BJ (cell line): ENCODE measurements around the gene RBM22. TPM values are rescaled to one million over a fixed set of nuclear protein-coding genes. Genes with fewer than 3 reads are reported as not detected.
"Not testable (repeated sequence)": the region's sequence is repeated elsewhere in the genome, so short reads cannot be mapped to it uniquely, and the experiment has no call there.

Experiments used
- CTCF ChIA-PET: fragments of 350-600 bp; formaldehyde crosslinking; extraction: SDS; loops from one replicate; lab custom pipeline; 2021; ENCODE audit warnings: antibody characterized with exemption, inconsistent platforms; lab: Yijun Ruan, JAX
- POLR2A ChIA-PET: fragments of 300-600 bp; sonication (Branson Sonifier 250); formaldehyde crosslinking; extraction: SDS; loops from one replicate; lab custom pipeline; 2021; ENCODE audit warnings: antibody characterized with exemption; lab: Charles Lee
- DNase-seq: peaks from one replicate; pipeline ENCODE4 v3.0.0-alpha.2; 2011; ENCODE audit warnings: low read depth
- H3K27me3 ChIP-seq: 2 replicates; pipeline ENCODE4 v1.6.0; 2011; ENCODE audit warnings: low read length; ENCODE audit not compliant: control insufficient read depth, insufficient read depth
- H3K36me3 ChIP-seq: 2 replicates; pipeline ENCODE4 v1.5.1; 2011; ENCODE audit warnings: low read length; ENCODE audit not compliant: control insufficient read depth, insufficient read depth
- H3K4me3 ChIP-seq: 2 replicates; pipeline ENCODE4 v1.5.1; 2011; ENCODE audit warnings: low read depth, mild to moderate bottlenecking, control low read depth, low read length
- polyA minus RNA-seq: library from RNA; depleted of rRNA, polyadenylated mRNA; stranded (reverse); fragments of >200 nt; gene quantifications from 2 replicates; pipeline ENCODE4 v1.2.3, GENCODE V29; 2011; rRNA and poly(A)+ RNA removed
- polyA plus RNA-seq: library from polyadenylated mRNA; depleted of rRNA; stranded (reverse); fragments of >200 nt; gene quantifications from 2 replicates; pipeline ENCODE4 v1.2.3, GENCODE V29; 2011; rRNA removed
- TF ChIP-seq, protein P1 (sequence below): IDR thresholded peaks from 2 replicates; pipeline ENCODE4 v1.5.1; 2011; ENCODE audit warnings: low read depth, mild to moderate bottlenecking, control low read depth, inconsistent platforms, low read length, moderate library complexity; ENCODE audit not compliant: insufficient read depth

RBM22 gene
- polyA plus RNA-seq = 31.4 and 45.2 TPM in 2 replicates
- polyA minus RNA-seq = 12.7 and 21.5 TPM in 2 replicates

DNA sequence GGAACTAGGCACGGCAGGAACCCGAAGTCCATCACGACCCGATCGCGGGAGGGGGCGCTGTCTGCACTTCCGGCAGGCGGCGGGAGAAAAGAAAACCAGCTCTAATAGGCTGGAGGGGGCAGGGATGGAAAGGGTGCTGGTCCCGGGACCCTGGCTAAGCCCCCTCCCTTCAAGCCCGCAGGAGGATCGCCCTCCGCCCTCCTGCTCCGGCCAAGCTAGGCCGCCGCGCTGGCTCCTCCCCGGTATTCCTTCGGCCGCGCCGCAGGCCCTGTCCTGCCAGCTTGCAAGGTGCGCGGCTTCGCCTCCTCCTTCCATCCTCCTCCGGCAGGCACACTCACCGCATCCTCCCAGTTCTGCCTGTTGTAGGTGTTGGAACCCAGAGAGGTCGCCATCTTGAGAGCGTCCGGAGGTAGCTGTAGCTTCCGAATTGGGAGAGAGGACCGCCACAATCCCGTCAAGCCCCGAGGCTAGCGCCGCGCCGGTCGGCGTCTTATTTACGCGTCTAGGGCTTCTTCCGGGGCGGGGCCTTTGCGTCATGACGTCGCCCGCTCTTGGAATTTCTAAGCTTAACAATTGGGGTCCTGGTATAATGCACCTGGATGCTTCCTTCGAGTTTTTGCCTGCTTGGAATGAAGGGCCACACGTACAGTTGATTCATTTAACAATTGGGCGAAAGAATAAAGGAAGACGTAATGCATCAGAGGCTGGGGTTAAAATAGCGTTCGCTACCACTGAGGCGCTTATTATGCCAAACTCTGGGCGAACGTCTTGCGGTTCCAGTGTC, at the start of gene RBM22:
Gene RBM22 (minus strand): TSS at position 469 of the 784 bp plus-strand sequence. CDS start 77 bp downstream, at position 392.
- CTCF ChIA-PET = interaction anchor here (0.7 to 3.0 kb wide), 26 partner anchors 11 to 253 kb away, joined by 3 to 24 read pairs (median 4); no protein-coding TSS in a partner anchor
- H3K36me3 ChIP-seq = peaks cover 4% of the 10 kb centered on the region
- no peaks in the 10 kb centered on the region for H3K27me3 ChIP-seq
- TF ChIP-seq, protein P1, sequence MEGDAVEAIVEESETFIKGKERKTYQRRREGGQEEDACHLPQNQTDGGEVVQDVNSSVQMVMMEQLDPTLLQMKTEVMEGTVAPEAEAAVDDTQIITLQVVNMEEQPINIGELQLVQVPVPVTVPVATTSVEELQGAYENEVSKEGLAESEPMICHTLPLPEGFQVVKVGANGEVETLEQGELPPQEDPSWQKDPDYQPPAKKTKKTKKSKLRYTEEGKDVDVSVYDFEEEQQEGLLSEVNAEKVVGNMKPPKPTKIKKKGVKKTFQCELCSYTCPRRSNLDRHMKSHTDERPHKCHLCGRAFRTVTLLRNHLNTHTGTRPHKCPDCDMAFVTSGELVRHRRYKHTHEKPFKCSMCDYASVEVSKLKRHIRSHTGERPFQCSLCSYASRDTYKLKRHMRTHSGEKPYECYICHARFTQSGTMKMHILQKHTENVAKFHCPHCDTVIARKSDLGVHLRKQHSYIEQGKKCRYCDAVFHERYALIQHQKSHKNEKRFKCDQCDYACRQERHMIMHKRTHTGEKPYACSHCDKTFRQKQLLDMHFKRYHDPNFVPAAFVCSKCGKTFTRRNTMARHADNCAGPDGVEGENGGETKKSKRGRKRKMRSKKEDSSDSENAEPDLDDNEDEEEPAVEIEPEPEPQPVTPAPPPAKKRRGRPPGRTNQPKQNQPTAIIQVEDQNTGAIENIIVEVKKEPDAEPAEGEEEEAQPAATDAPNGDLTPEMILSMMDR = peak; percentile 76
- H3K4me3 ChIP-seq = peak within 1 kb of the TSS; percentile 83
- DNase-seq = peak; percentile 48
- POLR2A ChIA-PET = interaction anchor here (0.7 to 1.0 kb wide), 2 partner anchors 58 to 83 kb away, joined by 3 to 5 read pairs; partner anchors contain the start of gene DCTN4

DNA sequence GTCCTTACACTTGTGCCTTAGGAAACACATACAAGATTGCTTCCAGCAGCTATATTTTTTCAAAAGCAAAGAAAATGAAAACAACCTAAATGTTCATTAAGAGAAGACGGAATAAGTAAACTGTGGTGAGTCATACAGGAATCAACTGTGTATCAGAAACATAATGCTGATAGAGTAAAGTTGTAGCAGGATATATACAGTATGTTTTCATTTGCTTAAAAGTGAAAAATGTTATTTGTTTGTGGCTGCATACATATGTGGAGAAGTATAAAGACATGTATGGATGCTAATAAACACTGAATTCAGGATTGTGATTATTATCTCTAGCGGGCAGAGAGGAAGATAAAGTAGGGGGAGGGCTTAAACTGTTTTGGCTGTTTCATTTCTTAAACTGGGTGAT, 49.6 kb upstream of the RBM22 start:
- POLR2A ChIA-PET = interaction anchor here (0.7 kb wide), 1 partner anchor 8 kb away, joined by 3 read pairs; the partner anchor contains the start of gene DCTN4
- H3K4me3 ChIP-seq = no peak overlapping the region
- 0 out of 2 replicates have a peak, but pooled peaks cover 1% of the 10 kb centered on the region for H3K36me3 ChIP-seq
- TF ChIP-seq, protein P1 = no peak
- CTCF ChIA-PET = interaction anchor here (0.5 to 2.3 kb wide), 4 partner anchors 9 to 410 kb away, joined by 3 to 7 read pairs (median 4); no protein-coding TSS in a partner anchor
- H3K27me3 ChIP-seq = no peaks in the 10 kb centered on the region
- DNase-seq = no peak

DNA sequence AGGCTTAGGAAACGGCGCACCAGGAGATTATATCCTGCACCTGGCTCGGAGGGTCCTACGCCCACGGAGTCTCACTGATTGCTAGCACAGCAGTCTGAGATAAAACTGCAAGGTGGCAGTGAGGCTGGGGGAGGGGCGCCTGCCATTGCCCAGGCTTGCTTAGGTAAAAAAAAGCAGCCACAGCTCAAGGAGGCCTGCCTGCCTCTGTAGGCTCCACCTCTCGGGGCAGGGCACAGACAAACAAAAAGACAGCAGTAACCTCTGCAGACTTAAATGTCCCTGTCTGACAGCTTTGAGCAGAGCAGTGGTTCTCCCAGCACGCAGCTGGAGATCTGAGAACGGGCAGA, 42.3 kb upstream of the RBM22 start:
- DNase-seq, CTCF ChIA-PET, H3K36me3 ChIP-seq, H3K27me3 ChIP-seq, POLR2A ChIA-PET, H3K4me3 ChIP-seq: not testable (repeated sequence)

DNA sequence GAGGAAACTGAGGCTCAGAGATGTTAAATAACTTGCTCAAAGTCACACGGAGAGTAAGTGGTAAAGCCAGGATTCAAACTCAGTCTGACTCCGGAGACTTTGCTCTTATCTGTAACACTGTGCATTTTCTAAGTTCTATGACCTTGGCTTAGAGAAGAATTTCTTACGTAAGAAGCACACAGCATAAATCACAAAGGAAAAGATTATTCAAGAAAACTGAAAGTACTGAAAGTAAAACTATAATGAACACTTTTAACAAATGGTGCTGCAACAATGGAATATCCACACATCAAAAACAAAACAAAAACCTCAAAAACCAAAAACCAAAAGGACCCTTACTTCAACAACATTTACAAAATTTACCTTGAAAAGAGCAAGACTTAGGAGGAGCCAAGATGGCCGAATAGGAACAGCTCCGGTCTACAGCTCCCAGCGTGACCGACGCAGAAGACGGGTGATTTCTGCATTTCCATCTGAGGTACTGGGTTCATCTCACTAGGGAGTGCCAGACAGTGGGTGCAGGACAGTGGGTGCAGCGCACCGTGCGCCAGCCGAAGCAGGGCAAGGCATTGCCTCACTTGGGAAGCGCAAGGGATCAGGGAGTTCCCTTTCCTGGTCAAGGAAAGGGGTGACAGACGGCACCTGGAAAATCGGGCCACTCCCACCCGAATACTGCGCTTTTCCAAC, 41.7 kb upstream of the RBM22 start:
- CTCF ChIA-PET, DNase-seq, H3K27me3 ChIP-seq, H3K4me3 ChIP-seq, H3K36me3 ChIP-seq, POLR2A ChIA-PET: not testable (repeated sequence)

DNA sequence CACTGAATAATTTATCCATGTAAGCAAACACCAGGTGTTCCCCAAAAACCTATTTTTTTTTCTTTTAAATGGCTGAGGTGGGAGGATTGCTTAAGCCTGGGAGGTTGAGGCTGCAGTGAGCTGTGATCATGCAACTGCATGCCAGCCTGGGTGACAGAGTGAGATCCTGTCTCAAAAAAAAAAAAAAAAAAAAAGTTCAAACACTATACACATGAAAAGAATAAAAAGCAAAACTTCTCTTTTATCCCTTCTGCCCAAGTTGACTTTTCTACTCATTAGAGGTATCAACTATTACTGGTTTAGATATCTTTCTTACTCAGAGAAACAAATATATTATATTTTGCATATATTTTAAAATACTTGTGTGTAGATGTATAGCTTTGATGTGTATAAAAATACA, 40.1 kb upstream of the RBM22 start:
- CTCF ChIA-PET = interaction anchor here (1.4 kb wide), 1 partner anchor 10 kb away, joined by 7 read pairs; no protein-coding TSS in a partner anchor
- Histone ChIP-seq H3K4me3 (no peak overlapping the region), H3K36me3 (no peaks in the 10 kb centered on the region), H3K27me3 (no peaks in the 10 kb centered on the region)
- no peak for DNase-seq
- TF ChIP-seq, protein P1 = no peak
- POLR2A ChIA-PET = interaction anchor here (0.7 kb wide), 1 partner anchor 18 kb away, joined by 3 read pairs; the partner anchor contains the start of gene DCTN4

DNA sequence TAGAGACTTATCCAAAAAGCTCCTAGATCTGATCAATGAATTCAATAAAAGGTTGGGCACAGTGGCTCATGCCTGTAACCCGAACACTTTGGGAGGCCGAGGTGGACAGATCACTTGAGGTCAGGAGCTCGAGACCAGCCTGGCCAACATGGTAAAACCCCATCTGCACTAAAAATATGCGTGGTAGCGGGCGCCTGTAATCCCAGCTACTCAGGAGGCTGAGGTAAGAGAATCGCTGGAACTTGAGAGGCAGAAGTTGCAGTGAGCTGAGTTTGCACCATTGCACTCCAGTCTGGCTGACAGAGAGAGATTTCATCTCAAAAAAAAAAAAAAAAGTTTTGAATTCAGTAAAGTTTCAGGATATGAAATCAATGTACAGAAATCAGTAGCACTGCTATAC, 38.0 kb upstream of the RBM22 start:
- no peaks in the 10 kb centered on the region for H3K27me3 ChIP-seq
- TF ChIP-seq, protein P1 = no peak
- no peak overlapping the region for H3K4me3 ChIP-seq
- no peak for DNase-seq
- ChIA-PET CTCF (interaction anchor here (0.6 kb wide), 1 partner anchor 40 kb away, joined by 3 read pairs; no protein-coding TSS in a partner anchor), POLR2A (no interaction called here)
- H3K36me3 ChIP-seq = no peaks in the 10 kb centered on the region; the same call in 1 of the 2 replicates
